Endothelial cell of umbilical vein (primary cell): Measurements from ENCODE around the gene ZNF777. TPM values are rescaled to one million over a fixed set of nuclear protein-coding genes. Genes with fewer than 3 reads are reported as not detected.

Experiments
- BruUV-seq: library from RNA; stranded (reverse); fragments of 400-500 nt; replicated peaks from 2 replicates; lab custom pipeline; 2021; lab: Mats Ljungman, UMichigan
- CTCF ChIA-PET: fragments of 300-600, 350-600 bp; sonication (Branson Sonifier 250); formaldehyde crosslinking; loops from one replicate; lab custom pipeline; 2021; ENCODE audit warnings: antibody characterized with exemption, inconsistent platforms; lab: Charles Lee
- POLR2A ChIA-PET: fragments of 300-600, 350-600 bp; sonication (Branson Sonifier 250); formaldehyde crosslinking; loops from one replicate; lab custom pipeline; 2021; ENCODE audit warnings: antibody characterized with exemption, inconsistent platforms; lab: Charles Lee
- DNase-seq: peaks from one replicate; pipeline ENCODE4 v3.0.0-alpha.2; 2011; ENCODE audit warnings: low read depth, low spot score
- FAIRE-seq: peaks from 2 replicates; lab custom pipeline; 2011; peaks lifted over from hg19 to GRCh38; lab: Jason Lieb, UNC
- H2AFZ ChIP-seq: 2 replicates; pipeline ENCODE4 v1.6.0; 2012; ENCODE audit warnings: low read depth, low read length, control low read depth, inconsistent platforms
- H3K27ac ChIP-seq: 2 replicates; pipeline ENCODE4 v1.5.1; 2011; ENCODE audit warnings: low read depth, mild to moderate bottlenecking, control low read depth, low read length, moderate library complexity; ENCODE audit not compliant: insufficient read depth
- H3K27me3 ChIP-seq, 2 experiments: 2 replicates each; pipeline versions ENCODE4 v1.6.0 to v1.6.1; 2011; ENCODE audit warnings: low read length in 2 of 2, mixed read lengths in 1 of 2; ENCODE audit not compliant: control insufficient read depth in 2 of 2, insufficient read depth in 2 of 2
- H3K36me3 ChIP-seq, 2 experiments: 2 replicates in 1 of 2; 3 replicates in 1 of 2; pipeline ENCODE4 v1.5.1; 2011; ENCODE audit warnings: low read length in 2 of 2, mild to moderate bottlenecking in 1 of 2, moderate library complexity in 1 of 2; ENCODE audit not compliant: control insufficient read depth in 2 of 2, insufficient read depth in 2 of 2; ENCODE audit errors: extremely low read depth in 1 of 2
- H3K4me1 ChIP-seq: 3 replicates; pipeline ENCODE4 v1.5.1; 2011; ENCODE audit warnings: mild to moderate bottlenecking, low read length; ENCODE audit not compliant: control insufficient read depth, insufficient read depth; ENCODE audit errors: extremely low read depth
- H3K4me2 ChIP-seq: 2 replicates; pipeline ENCODE4 v1.6.1; 2011; ENCODE audit warnings: low read length, control low read depth, mixed read lengths; ENCODE audit not compliant: insufficient read depth
- H3K4me3 ChIP-seq, 3 experiments: fragments of 200-600 bp in 1 of 3; sonication (generic), shearing (Covaris generic) in 1 of 3; replicated peaks in 1 of 3; 2 replicates each; pipeline ENCODE4 v1.5.1; 2011 to 2016; ENCODE audit warnings: control low read depth in 3 of 3, low read length in 3 of 3, mild to moderate bottlenecking in 2 of 3, inconsistent platforms in 1 of 3, low read depth in 1 of 3, moderate library complexity in 1 of 3; ENCODE audit not compliant: insufficient read depth in 1 of 3
- H3K79me2 ChIP-seq: 2 replicates; pipeline ENCODE4 v1.6.0; 2012; ENCODE audit warnings: low read length, inconsistent platforms; ENCODE audit not compliant: control insufficient read depth, insufficient read depth
- H3K9ac ChIP-seq: replicated peaks from 2 replicates; pipeline ENCODE3; 2011; ENCODE audit warnings: low read length, control low read depth; ENCODE audit not compliant: insufficient read depth; ENCODE audit errors: extremely low read depth
- H3K9me1 ChIP-seq: replicated peaks from 3 replicates; pipeline ENCODE4 v1.6.0; 2011; ENCODE audit warnings: mild to moderate bottlenecking, low read length; ENCODE audit not compliant: control insufficient read depth, insufficient read depth; ENCODE audit errors: extremely low read depth
- H3K9me3 ChIP-seq: replicated peaks from 2 replicates; pipeline ENCODE4 v1.5.1; 2012; ENCODE audit warnings: low read length, inconsistent platforms; ENCODE audit not compliant: control insufficient read depth, insufficient read depth
- H4K20me1 ChIP-seq: replicated peaks from 2 replicates; pipeline ENCODE3; 2011; ENCODE audit warnings: mild to moderate bottlenecking, low read length; ENCODE audit not compliant: control insufficient read depth, insufficient read depth; ENCODE audit errors: extremely low read depth
- CTCF ChIP-seq, 2 donors: IDR thresholded peaks; 1 replicate in 1 of 2; 2 replicates in 1 of 2; pipeline ENCODE4 v1.5.1; 2011; ENCODE audit warnings: low read length in 2 of 2, mild to moderate bottlenecking in 2 of 2, moderate library complexity in 2 of 2, control low read depth in 1 of 2, inconsistent platforms in 1 of 2, low read depth in 1 of 2; ENCODE audit not compliant: insufficient read depth in 1 of 2; ENCODE audit errors: extremely low read depth in 1 of 2
- EZH2 ChIP-seq: IDR thresholded peaks from 2 replicates; pipeline ENCODE4 v1.6.1; 2012; ENCODE audit warnings: borderline replicate concordance, low read depth, mild to moderate bottlenecking, moderate library complexity, low read length, inconsistent platforms; ENCODE audit not compliant: severe bottlenecking
- FOS ChIP-seq: IDR thresholded peaks from 2 replicates; pipeline ENCODE4 v1.6.1; 2011; ENCODE audit warnings: mild to moderate bottlenecking, low read length, moderate library complexity, borderline replicate concordance; ENCODE audit not compliant: insufficient read depth
- GATA2 ChIP-seq: IDR thresholded peaks from 2 replicates; pipeline ENCODE4 v1.7.0; 2011; ENCODE audit warnings: low read depth, mild to moderate bottlenecking, moderate library complexity, mixed read lengths, low read length; ENCODE audit not compliant: insufficient read length, insufficient read depth
- JUN ChIP-seq: IDR thresholded peaks from 2 replicates; pipeline ENCODE4 v1.6.1; 2011; ENCODE audit warnings: borderline replicate concordance, low read depth; ENCODE audit not compliant: insufficient read length, insufficient read depth
- MYC ChIP-seq: IDR thresholded peaks from one replicate; pipeline ENCODE4 v1.6.1; 2011; ENCODE audit warnings: mild to moderate bottlenecking, low read depth, low read length
- POLR2A ChIP-seq: IDR thresholded peaks from 2 replicates; pipeline ENCODE4 v1.6.1; 2012; ENCODE audit warnings: low read depth, mild to moderate bottlenecking, control low read depth, low read length
- POLR2AphosphoS5 ChIP-seq: IDR thresholded peaks from 2 replicates; pipeline ENCODE4 v1.6.1; 2012; ENCODE audit warnings: low read depth, mild to moderate bottlenecking, control low read depth, low read length, moderate library complexity; ENCODE audit not compliant: insufficient read depth
- dilution Hi-C: fragments of 300-500 bp; cut with MboI; formaldehyde crosslinking; loops from one replicate; pipeline ENCODE4 v1.15.0; 2019; ENCODE audit warnings: low sequenced_read_pairs; ENCODE audit not compliant: extremely low pct_ligation_motif_present
- intact Hi-C: fragments of 100-400 bp; cut with micrococcal nuclease; formaldehyde crosslinking; loops from one replicate; pipeline ENCODE4 v1.10.0; 2022
- polyA plus RNA-seq, 4 experiments: library from polyadenylated mRNA; depleted of rRNA in 3 of 4; stranded (reverse) in 3 of 4; unstranded in 1 of 4; fragments of >200 nt; gene quantifications; 2 replicates each; pipeline versions ENCODE4 v1.2.1 to v1.2.3, GENCODE V29; 2011 to 2012; ENCODE audit warnings: missing spikeins in 1 of 4
- total RNA-seq: library from RNA; stranded (reverse); gene quantifications from 2 replicates; pipeline ENCODE4 v1.2.3, GENCODE V29; 2021
- TF ChIP-seq, protein P1 (sequence below): IDR thresholded peaks from 2 replicates; pipeline ENCODE4 v1.6.1; 2011; ENCODE audit not compliant: insufficient read depth, insufficient read length

Gene ZNF777
- total and polyA plus RNA-seq, 2 donors (not counting 3 experiments of a cell fraction or from before 2014, with no cell fraction given) = 7.4 to 11.1 TPM

- no peak overlapping the region for H3K27ac ChIP-seq
- ChIA-PET POLR2A (no interaction called here), CTCF (no interaction called here)
- no peaks in the 10 kb centered on the region for H3K79me2 ChIP-seq
- TF ChIP-seq GATA2 = no peak
- no peak for TF ChIP-seq MYC
- TF ChIP-seq JUN = no peak
- no peak for TF ChIP-seq FOS
- no peak for TF ChIP-seq POLR2A
- no peak for TF ChIP-seq EZH2
- TF ChIP-seq CTCF (IDR thresholded peaks at IDR 0.05; ENCODE audit: extremely low read depth in 1 of 2, insufficient read depth in 1 of 2, low read depth in 1 of 2, low read length in 2 of 2) = no peak
- TF ChIP-seq POLR2AphosphoS5 = no peak
- TF ChIP-seq, protein P1, sequence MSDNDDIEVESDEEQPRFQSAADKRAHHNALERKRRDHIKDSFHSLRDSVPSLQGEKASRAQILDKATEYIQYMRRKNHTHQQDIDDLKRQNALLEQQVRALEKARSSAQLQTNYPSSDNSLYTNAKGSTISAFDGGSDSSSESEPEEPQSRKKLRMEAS = no peak
- no peaks in the 10 kb centered on the region for H4K20me1 ChIP-seq
- H3K9me3 ChIP-seq = no peaks in the 10 kb centered on the region
- no peak overlapping the region for H3K4me2 ChIP-seq
- dilution Hi-C loops = no loop called here
- intact Hi-C loops = no loop called here
- no peaks in the 10 kb centered on the region for H3K9me1 ChIP-seq
- peaks cover 17 to 38% of the 10 kb centered on the region in 2 experiments for H3K36me3 ChIP-seq
- DNase-seq (no peak), FAIRE-seq (no peak)
- no peaks in the 10 kb centered on the region for H3K4me1 ChIP-seq
- no peaks in the 10 kb centered on the region for H3K27me3 ChIP-seq
- no peak overlapping the region for H3K9ac ChIP-seq
- no TSS peak for BruUV-seq
- H3K4me3 ChIP-seq = no peak overlapping the region
- no peak overlapping the region for H2AFZ ChIP-seq
These were observed 11.0 kb downstream of the ZNF777 start for GRCh38 chr7:149449897-149450296.
